Upper lobe of left lung (tissue), 6 donors: ENCODE data around the gene ACTG1. TPM values are rescaled to one million over a fixed set of nuclear protein-coding genes. Genes with fewer than 3 reads are reported as not detected.

Experiments used
- ATAC-seq, 2 donors: fragments of 200-7000 bp; cut with Tn5 transposase; one replicate each; pipeline ENCODE4 v1.9.1; 2022; ENCODE audit warnings: mild to moderate bottlenecking in 2 of 2, moderate library complexity in 2 of 2; ENCODE audit not compliant: low FRiP score in 2 of 2
- DNase-seq, 2 donors: peaks; one replicate each; pipeline ENCODE4 v3.0.0-alpha.2; 2019 to 2020
- H3K27ac ChIP-seq, 4 donors: fragments of 200-600 bp; sonication (generic); one replicate each; pipeline ENCODE4 v1.5.1; 2016 to 2019
- H3K27me3 ChIP-seq, 4 donors: fragments of 200-600 bp; sonication (generic); one replicate each; pipeline ENCODE4 v1.5.1; 2017 to 2019
- H3K36me3 ChIP-seq, 4 donors: fragments of 200-600 bp; sonication (generic); one replicate each; pipeline ENCODE4 v1.5.1; 2016 to 2019
- H3K4me1 ChIP-seq, 4 donors: fragments of 200-600 bp; sonication (generic); one replicate each; pipeline ENCODE4 v1.5.1; 2018 to 2019
- H3K4me3 ChIP-seq, 4 donors: fragments of 200-600 bp; sonication (generic); one replicate each; pipeline ENCODE4 v1.5.1; 2017 to 2019; ENCODE audit warnings: mild to moderate bottlenecking in 2 of 4, moderate library complexity in 1 of 4
- H3K9me3 ChIP-seq, 4 donors: fragments of 200-600 bp; sonication (generic); one replicate each; pipeline ENCODE4 v1.5.1; 2018 to 2019
- CTCF ChIP-seq, 6 experiments: fragments of 450-650 bp in 4 of 6; fragments of 200-600 bp in 2 of 6; sonication (generic) in 2 of 6; IDR thresholded peaks; one replicate each; pipeline ENCODE4 v1.5.1; 2016 to 2019; ENCODE audit warnings: antibody characterized with exemption in 6 of 6
- EP300 ChIP-seq, 4 donors: sonication (generic); formaldehyde crosslinking; IDR thresholded peaks; one replicate each; pipeline ENCODE4 v1.5.1; 2017; ENCODE audit warnings: antibody characterized with exemption in 4 of 4, control low read depth in 2 of 4
- POLR2A ChIP-seq, 4 donors: fragments of 450-650 bp; IDR thresholded peaks; one replicate each; pipeline ENCODE4 v1.5.1; 2016 to 2017; ENCODE audit warnings: antibody characterized with exemption in 4 of 4, mild to moderate bottlenecking in 2 of 4
- POLR2AphosphoS5 ChIP-seq, 2 donors: sonication (generic); formaldehyde crosslinking; IDR thresholded peaks; one replicate each; pipeline ENCODE4 v1.5.1; 2017; ENCODE audit warnings: antibody characterized with exemption in 2 of 2
- WGBS, 2 donors: methylation state at CpG; one replicate each; pipeline ENCODE4 v1.1.5; 2017 to 2018; 5-methylcytosine and 5-hydroxymethylcytosine counted together
- total RNA-seq, 6 donors: library from RNA; depleted of rRNA in 4 of 6; stranded (reverse); fragments of >200 nt in 4 of 6; gene quantifications; one replicate each; pipeline versions ENCODE4 v1.1.0 to v1.2.1, GENCODE V29; 2016 to 2021
- donor health status: DM: no; HTN: no; CAD: no; lungs with moderate emphysema.
- donor health status: DM: no; HTN: yes; CAD: no; lungs with severe emphysema.

ACTG1 gene
- total RNA-seq, 6 donors from 2014 or later = 902 to 3,864 (median 2,097) TPM

- Histone ChIP-seq H3K27ac (no peak overlapping the region), H3K9me3 (no peaks in the 10 kb centered on the region), H3K27me3 (no peaks in the 10 kb centered on the region), H3K4me1 (no peaks in the 10 kb centered on the region), H3K36me3 (no peaks in the 10 kb centered on the region), H3K4me3 (no peak overlapping the region)
- ATAC-seq = no peak
- no peak for DNase-seq
- WGBS, 2 donors = 74 to 77% methylated on average over 6 to 8 of the region's 8 CpGs
- no peak for TF ChIP-seq CTCF (IDR thresholded peaks at IDR 0.05)
- no peak for TF ChIP-seq POLR2A (IDR thresholded peaks at IDR 0.05)
- TF ChIP-seq EP300 (IDR thresholded peaks at IDR 0.05) = no peak
- TF ChIP-seq POLR2AphosphoS5 (IDR thresholded peaks at IDR 0.05) = no peak
These were observed 39.6 kb downstream of the ACTG1 start for GRCh38 chr17:81473019-81473418.

- TF ChIP-seq POLR2A (IDR thresholded peaks at IDR 0.05) (no peak), CTCF (IDR thresholded peaks at IDR 0.05) (no peak), POLR2AphosphoS5 (IDR thresholded peaks at IDR 0.05) (no peak), EP300 (IDR thresholded peaks at IDR 0.05) (no peak)
- H3K4me1 ChIP-seq = no peaks in the 10 kb centered on the region
- no peaks in the 10 kb centered on the region for H3K9me3 ChIP-seq
- 88 to 92% methylated on average over 23 to 27 of the region's 28 CpGs for WGBS, 2 donors
- ATAC-seq (peak; percentile 50 to 70), DNase-seq (peak in 1 of 2 donors; percentile 61)
- no peak overlapping the region for H3K4me3 ChIP-seq
- no peaks in the 10 kb centered on the region for H3K36me3 ChIP-seq
- H3K27ac ChIP-seq = no peak overlapping the region
- H3K27me3 ChIP-seq = no peaks in the 10 kb centered on the region
These were observed 40.7 kb downstream of the ACTG1 start for GRCh38 chr17:81471818-81472456.

- DNase-seq (peak in 1 of 2 donors; percentile 0), ATAC-seq (no peak)
- no peaks in the 10 kb centered on the region for H3K27me3 ChIP-seq
- H3K9me3 ChIP-seq = no peaks in the 10 kb centered on the region
- H3K4me3 ChIP-seq = no peak overlapping the region
- WGBS, 2 donors = 78 to 83% methylated on average over 10 to 14 of the region's 14 CpGs
- H3K27ac ChIP-seq = no peak overlapping the region
- no peaks in the 10 kb centered on the region for H3K36me3 ChIP-seq
- no peaks in the 10 kb centered on the region for H3K4me1 ChIP-seq
- TF ChIP-seq POLR2AphosphoS5 (IDR thresholded peaks at IDR 0.05) (no peak), POLR2A (IDR thresholded peaks at IDR 0.05) (no peak), EP300 (IDR thresholded peaks at IDR 0.05) (no peak), CTCF (IDR thresholded peaks at IDR 0.05) (no peak)
These were observed 41.4 kb downstream of the ACTG1 start for GRCh38 chr17:81470944-81471817.

- Histone ChIP-seq H3K4me1 (no peaks in the 10 kb centered on the region), H3K27me3 (no peaks in the 10 kb centered on the region), H3K9me3 (no peaks in the 10 kb centered on the region), H3K36me3 (no peaks in the 10 kb centered on the region), H3K4me3 (no peak overlapping the region), H3K27ac (no peak overlapping the region)
- WGBS, 2 donors = 80 to 88% methylated on average over 9 of the region's 9 CpGs
- no peak for TF ChIP-seq POLR2AphosphoS5 (IDR thresholded peaks at IDR 0.05)
- TF ChIP-seq POLR2A (IDR thresholded peaks at IDR 0.05) = no peak
- no peak for ATAC-seq
- no peak for DNase-seq
These were observed 42.2 kb downstream of the ACTG1 start for GRCh38 chr17:81470270-81470943.

- H3K4me1 ChIP-seq = no peaks in the 10 kb centered on the region
- WGBS, 2 donors = 95 to 97% methylated on average over 8 to 11 of the region's 13 CpGs
- ATAC-seq = no peak
- H3K9me3 ChIP-seq = no peaks in the 10 kb centered on the region
- H3K27ac ChIP-seq = no peak overlapping the region
- DNase-seq = peak in 1 of 2 donors; percentile 69
- peaks cover 0 to under 1% (median under 1%) of the 10 kb centered on the region in 4 donors for H3K36me3 ChIP-seq
- TF ChIP-seq POLR2A (IDR thresholded peaks at IDR 0.05) (no peak), POLR2AphosphoS5 (IDR thresholded peaks at IDR 0.05) (no peak), CTCF (IDR thresholded peaks at IDR 0.05) (no peak), EP300 (IDR thresholded peaks at IDR 0.05) (no peak)
- no peak overlapping the region for H3K4me3 ChIP-seq
- no peaks in the 10 kb centered on the region for H3K27me3 ChIP-seq
These were observed 43.3 kb downstream of the ACTG1 start for GRCh38 chr17:81469266-81469665.
